ENCODE data around the gene PAK5.

GRCh38 chr20:9574776-9575175 lies 264.1 kb downstream of the PAK5 start:
- TF ChIP-seq, protein P1, sequence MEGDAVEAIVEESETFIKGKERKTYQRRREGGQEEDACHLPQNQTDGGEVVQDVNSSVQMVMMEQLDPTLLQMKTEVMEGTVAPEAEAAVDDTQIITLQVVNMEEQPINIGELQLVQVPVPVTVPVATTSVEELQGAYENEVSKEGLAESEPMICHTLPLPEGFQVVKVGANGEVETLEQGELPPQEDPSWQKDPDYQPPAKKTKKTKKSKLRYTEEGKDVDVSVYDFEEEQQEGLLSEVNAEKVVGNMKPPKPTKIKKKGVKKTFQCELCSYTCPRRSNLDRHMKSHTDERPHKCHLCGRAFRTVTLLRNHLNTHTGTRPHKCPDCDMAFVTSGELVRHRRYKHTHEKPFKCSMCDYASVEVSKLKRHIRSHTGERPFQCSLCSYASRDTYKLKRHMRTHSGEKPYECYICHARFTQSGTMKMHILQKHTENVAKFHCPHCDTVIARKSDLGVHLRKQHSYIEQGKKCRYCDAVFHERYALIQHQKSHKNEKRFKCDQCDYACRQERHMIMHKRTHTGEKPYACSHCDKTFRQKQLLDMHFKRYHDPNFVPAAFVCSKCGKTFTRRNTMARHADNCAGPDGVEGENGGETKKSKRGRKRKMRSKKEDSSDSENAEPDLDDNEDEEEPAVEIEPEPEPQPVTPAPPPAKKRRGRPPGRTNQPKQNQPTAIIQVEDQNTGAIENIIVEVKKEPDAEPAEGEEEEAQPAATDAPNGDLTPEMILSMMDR (IDR thresholded peaks at IDR 0.05): no peak
- TF ChIP-seq EZH2phosphoT487 (IDR thresholded peaks at IDR 0.05): no peak
- no peak for TF ChIP-seq EZH2 (IDR thresholded peaks at IDR 0.05)
